ENCODE measurements around the gene INPP5A. TPM values are rescaled to one million over a fixed set of nuclear protein-coding genes. Genes with fewer than 3 reads are reported as not detected.

Gene INPP5A
- polyA plus RNA-seq, 4 donors, result 21.1 to 25.0 (median 22.8) TPM

GRCh38 chr10:132645630-132646442, 108.2 kb downstream of the INPP5A start:
- no peak overlapping the region for H3K27ac ChIP-seq (ENCODE audit: low read depth in 1 of 3, low read length in 2 of 3)
- FAIRE-seq, result no peak
- no peaks in the 10 kb centered on the region for H3K27me3 ChIP-seq (ENCODE audit: control insufficient read depth in 3 of 3, insufficient read depth in 3 of 3, low read length in 3 of 3)
- H3K4me1 ChIP-seq (ENCODE audit: control insufficient read depth in 3 of 3, insufficient read depth in 2 of 3, low read depth in 1 of 3, low read length in 2 of 3), result no peaks in the 10 kb centered on the region
- 91 to 94% (median 92%) methylated on average over 36 of the region's 36 CpGs for WGBS, 3 donors
- no peak overlapping the region for H3K4me3 ChIP-seq (ENCODE audit: low read depth in 1 of 3, low read length in 3 of 3)
- no peak for DNase-seq
- peaks cover 0 to 26% (median 4%) of the 10 kb centered on the region in 3 donors for H3K36me3 ChIP-seq (ENCODE audit: control insufficient read depth in 3 of 3, insufficient read depth in 2 of 3, low read depth in 1 of 3, low read length in 3 of 3)
- no peaks in the 10 kb centered on the region for H3K9me3 ChIP-seq (ENCODE audit: control insufficient read depth in 2 of 2, insufficient read depth in 1 of 2, low read depth in 1 of 2, low read length in 1 of 2)

GRCh38 chr10:132646443-132647097, 109.0 kb downstream of the INPP5A start:
- H3K4me1 ChIP-seq (ENCODE audit: control insufficient read depth in 3 of 3, insufficient read depth in 2 of 3, low read depth in 1 of 3, low read length in 2 of 3), result no peaks in the 10 kb centered on the region
- DNase-seq, result no peak
- 93 to 98% (median 94%) methylated on average over 28 to 31 of the region's 31 CpGs for WGBS, 3 donors

GRCh38 chr10:132647424-132647823, 109.8 kb downstream of the INPP5A start:
- Histone ChIP-seq H3K27me3 (ENCODE audit: control insufficient read depth in 3 of 3, insufficient read depth in 3 of 3, low read length in 3 of 3) (no peaks in the 10 kb centered on the region), H3K36me3 (ENCODE audit: control insufficient read depth in 3 of 3, insufficient read depth in 2 of 3, low read depth in 1 of 3, low read length in 3 of 3) (peaks cover 1 to 32% (median 4%) of the 10 kb centered on the region in 3 donors), H3K4me3 (ENCODE audit: low read depth in 1 of 3, low read length in 3 of 3) (no peak overlapping the region), H3K9me3 (ENCODE audit: control insufficient read depth in 2 of 2, insufficient read depth in 1 of 2, low read depth in 1 of 2, low read length in 1 of 2) (no peaks in the 10 kb centered on the region), H3K27ac (ENCODE audit: low read depth in 1 of 3, low read length in 2 of 3) (no peak overlapping the region), H3K4me1 (ENCODE audit: control insufficient read depth in 3 of 3, insufficient read depth in 2 of 3, low read depth in 1 of 3, low read length in 2 of 3) (no peaks in the 10 kb centered on the region)
- WGBS, 3 donors, result 93 to 94% (median 94%) methylated on average over 13 of the region's 13 CpGs
- no peak for FAIRE-seq
- no peak for DNase-seq

More at GRCh38 chr10:132646443-132647097, 109.0 kb downstream of the INPP5A start:
- H3K4me3 ChIP-seq (ENCODE audit: low read depth in 1 of 3, low read length in 3 of 3), result no peak overlapping the region
- no peak for FAIRE-seq
- H3K27me3 ChIP-seq (ENCODE audit: control insufficient read depth in 3 of 3, insufficient read depth in 3 of 3, low read length in 3 of 3), result no peaks in the 10 kb centered on the region
- H3K27ac ChIP-seq (ENCODE audit: low read depth in 1 of 3, low read length in 2 of 3), result no peak overlapping the region
- no peaks in the 10 kb centered on the region for H3K9me3 ChIP-seq (ENCODE audit: control insufficient read depth in 2 of 2, insufficient read depth in 1 of 2, low read depth in 1 of 2, low read length in 1 of 2)
- peaks cover 0 to 26% (median 4%) of the 10 kb centered on the region in 3 donors for H3K36me3 ChIP-seq (ENCODE audit: control insufficient read depth in 3 of 3, insufficient read depth in 2 of 3, low read depth in 1 of 3, low read length in 3 of 3)

- H3K27ac ChIP-seq (ENCODE audit: low read depth in 1 of 3, low read length in 2 of 3), result no peak overlapping the region
- peaks cover 4 to 39% (median 4%) of the 10 kb centered on the region in 3 donors for H3K36me3 ChIP-seq (ENCODE audit: control insufficient read depth in 3 of 3, insufficient read depth in 2 of 3, low read depth in 1 of 3, low read length in 3 of 3)
- WGBS, 3 donors, result 84 to 93% (median 90%) methylated on average over 24 to 26 of the region's 26 CpGs
- no peak for FAIRE-seq
- no peak overlapping the region for H3K4me3 ChIP-seq (ENCODE audit: low read depth in 1 of 3, low read length in 3 of 3)
- no peak for DNase-seq
- H3K9me3 ChIP-seq (ENCODE audit: control insufficient read depth in 2 of 2, insufficient read depth in 1 of 2, low read depth in 1 of 2, low read length in 1 of 2), result no peaks in the 10 kb centered on the region
- H3K27me3 ChIP-seq (ENCODE audit: control insufficient read depth in 3 of 3, insufficient read depth in 3 of 3, low read length in 3 of 3), result no peaks in the 10 kb centered on the region
- H3K4me1 ChIP-seq (ENCODE audit: control insufficient read depth in 3 of 3, insufficient read depth in 2 of 3, low read depth in 1 of 3, low read length in 2 of 3), result no peaks in the 10 kb centered on the region
Observed at GRCh38 chr10:132648072-132648850, 110.7 kb downstream of the INPP5A start.

GRCh38 chr10:132648851-132649528, 111.4 kb downstream of the INPP5A start:
- Histone ChIP-seq H3K4me1 (ENCODE audit: control insufficient read depth in 3 of 3, insufficient read depth in 2 of 3, low read depth in 1 of 3, low read length in 2 of 3) (no peaks in the 10 kb centered on the region), H3K36me3 (ENCODE audit: control insufficient read depth in 3 of 3, insufficient read depth in 2 of 3, low read depth in 1 of 3, low read length in 3 of 3) (peaks cover 4 to 44% (median 4%) of the 10 kb centered on the region in 3 donors), H3K9me3 (ENCODE audit: control insufficient read depth in 2 of 2, insufficient read depth in 1 of 2, low read depth in 1 of 2, low read length in 1 of 2) (no peaks in the 10 kb centered on the region), H3K27ac (ENCODE audit: low read depth in 1 of 3, low read length in 2 of 3) (no peak overlapping the region), H3K4me3 (ENCODE audit: low read depth in 1 of 3, low read length in 3 of 3) (no peak overlapping the region), H3K27me3 (ENCODE audit: control insufficient read depth in 3 of 3, insufficient read depth in 3 of 3, low read length in 3 of 3) (no peaks in the 10 kb centered on the region)
- DNase-seq (no peak), FAIRE-seq (no peak)
- WGBS, 3 donors, result 88 to 93% (median 91%) methylated on average over 20 of the region's 20 CpGs

- DNase-seq (no peak), FAIRE-seq (no peak)
- Histone ChIP-seq H3K27ac (ENCODE audit: low read depth in 1 of 3, low read length in 2 of 3) (no peak overlapping the region), H3K9me3 (ENCODE audit: control insufficient read depth in 2 of 2, insufficient read depth in 1 of 2, low read depth in 1 of 2, low read length in 1 of 2) (no peaks in the 10 kb centered on the region), H3K4me1 (ENCODE audit: control insufficient read depth in 3 of 3, insufficient read depth in 2 of 3, low read depth in 1 of 3, low read length in 2 of 3) (no peaks in the 10 kb centered on the region), H3K4me3 (ENCODE audit: low read depth in 1 of 3, low read length in 3 of 3) (no peak overlapping the region), H3K27me3 (ENCODE audit: control insufficient read depth in 3 of 3, insufficient read depth in 3 of 3, low read length in 3 of 3) (no peaks in the 10 kb centered on the region), H3K36me3 (ENCODE audit: control insufficient read depth in 3 of 3, insufficient read depth in 2 of 3, low read depth in 1 of 3, low read length in 3 of 3) (peaks cover 4 to 42% (median 4%) of the 10 kb centered on the region in 3 donors)
- 95 to 99% (median 96%) methylated on average over 20 of the region's 20 CpGs for WGBS, 3 donors
Observed at GRCh38 chr10:132649651-132650360, 112.2 kb downstream of the INPP5A start.

GRCh38 chr10:132650611-132651250, 113.1 kb downstream of the INPP5A start:
- FAIRE-seq, result no peak
- 91 to 95% (median 92%) methylated on average over 19 to 20 of the region's 20 CpGs for WGBS, 3 donors
- H3K4me3 ChIP-seq (ENCODE audit: low read depth in 1 of 3, low read length in 3 of 3), result no peak overlapping the region
- H3K27me3 ChIP-seq (ENCODE audit: control insufficient read depth in 3 of 3, insufficient read depth in 3 of 3, low read length in 3 of 3), result no peaks in the 10 kb centered on the region
- no peak for DNase-seq
- no peaks in the 10 kb centered on the region for H3K9me3 ChIP-seq (ENCODE audit: control insufficient read depth in 2 of 2, insufficient read depth in 1 of 2, low read depth in 1 of 2, low read length in 1 of 2)
- no peaks in the 10 kb centered on the region for H3K4me1 ChIP-seq (ENCODE audit: control insufficient read depth in 3 of 3, insufficient read depth in 2 of 3, low read depth in 1 of 3, low read length in 2 of 3)
- no peak overlapping the region for H3K27ac ChIP-seq (ENCODE audit: low read depth in 1 of 3, low read length in 2 of 3)
- peaks cover 4 to 46% (median 4%) of the 10 kb centered on the region in 3 donors for H3K36me3 ChIP-seq (ENCODE audit: control insufficient read depth in 3 of 3, insufficient read depth in 2 of 3, low read depth in 1 of 3, low read length in 3 of 3)
